ENCODE data around the gene PIP4K2A.

PIP4K2A gene

DNA sequence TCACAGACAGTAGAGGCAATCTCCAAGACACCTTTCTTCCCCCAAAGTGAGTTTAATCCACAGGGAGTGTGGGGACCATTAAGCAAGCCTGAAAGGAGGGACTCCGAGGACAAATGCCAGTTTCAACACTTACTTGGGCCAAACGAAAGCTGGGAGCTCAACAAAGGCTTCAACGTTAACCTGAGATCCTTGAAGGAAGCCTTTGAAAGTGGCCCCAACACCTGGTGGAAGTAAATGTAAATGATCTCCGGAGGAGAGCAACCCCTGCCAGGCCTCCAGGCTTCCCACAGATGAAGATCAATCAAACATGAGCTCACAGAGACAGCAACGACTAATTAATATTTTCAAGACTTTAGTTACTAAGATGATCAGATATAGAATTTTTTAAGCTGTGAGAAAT lies 103.8 kb downstream of the PIP4K2A start:
- no peak for DNase-seq
- intact Hi-C loops (cut with DNase I), result loop anchor here (10.0 kb wide), 1 partner anchor 234 kb away; no protein-coding TSS in a partner anchor

DNA sequence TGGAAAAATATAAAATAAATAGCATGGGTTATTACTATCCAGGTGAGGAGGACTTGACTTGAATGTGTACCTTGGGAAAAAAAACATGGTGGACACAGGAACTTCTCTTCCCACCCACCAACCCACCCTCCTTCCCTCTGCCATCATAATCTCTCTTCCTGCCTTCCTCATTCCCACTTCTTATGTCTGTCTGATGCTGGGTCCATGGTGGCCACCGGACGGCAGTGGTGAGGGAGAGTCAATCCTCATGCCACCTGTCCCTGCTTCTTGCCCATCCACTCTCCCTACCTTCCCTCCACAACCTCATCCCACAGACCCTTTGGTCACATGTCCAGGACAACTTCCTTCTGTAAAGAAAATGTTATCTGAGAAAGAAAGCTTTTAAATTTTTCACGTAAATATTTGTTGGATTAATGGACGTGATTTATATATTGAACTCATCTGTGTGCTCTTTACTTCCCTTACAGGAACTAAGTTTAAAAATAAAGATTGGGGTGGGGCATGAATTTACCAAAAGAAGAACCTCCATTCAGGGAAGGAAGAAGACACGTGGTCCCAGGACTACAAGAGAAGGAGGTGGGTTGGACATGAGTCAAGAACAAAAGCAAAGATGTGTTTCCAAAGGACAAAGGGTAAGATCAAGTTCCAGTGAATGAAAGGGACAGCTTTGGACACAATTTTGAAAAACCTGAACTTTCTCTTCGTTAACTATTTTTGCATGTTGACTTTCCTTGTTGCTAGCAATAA lies 104.5 kb downstream of the PIP4K2A start:
- no peak for DNase-seq

GRCh38 chr10:22609251-22609650 lies 105.1 kb downstream of the PIP4K2A start:
- intact Hi-C loops (cut with DNase I), result no loop called here
- no peak for DNase-seq

More for the DNA sequence above, 104.5 kb downstream of the PIP4K2A start:
- intact Hi-C loops (cut with DNase I), result loop anchor here (10.0 kb wide), 1 partner anchor 235 kb away; no protein-coding TSS in a partner anchor

DNA sequence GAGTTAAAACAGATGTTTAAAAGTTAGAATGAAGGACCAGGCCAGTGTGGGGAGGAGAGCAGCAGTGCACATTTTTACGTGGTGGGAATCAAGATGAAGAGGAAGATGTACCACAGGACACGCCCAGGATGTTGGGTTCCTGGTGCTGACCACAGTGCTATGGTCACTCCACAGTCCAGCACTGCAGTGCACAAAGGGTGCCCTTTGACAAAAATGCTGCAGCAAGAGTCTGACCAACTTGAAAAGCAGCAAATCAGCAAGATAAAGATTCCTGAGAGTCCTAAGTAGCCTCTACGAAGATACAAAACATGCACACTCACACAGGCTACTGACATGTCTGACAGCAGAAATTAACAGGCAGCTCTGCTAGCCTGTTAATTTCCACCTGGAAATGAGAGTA lies 107.1 kb downstream of the PIP4K2A start:
- intact Hi-C loops (cut with DNase I), result no loop called here
- peak in 1 of 10 donors; percentile 74 for DNase-seq

DNA sequence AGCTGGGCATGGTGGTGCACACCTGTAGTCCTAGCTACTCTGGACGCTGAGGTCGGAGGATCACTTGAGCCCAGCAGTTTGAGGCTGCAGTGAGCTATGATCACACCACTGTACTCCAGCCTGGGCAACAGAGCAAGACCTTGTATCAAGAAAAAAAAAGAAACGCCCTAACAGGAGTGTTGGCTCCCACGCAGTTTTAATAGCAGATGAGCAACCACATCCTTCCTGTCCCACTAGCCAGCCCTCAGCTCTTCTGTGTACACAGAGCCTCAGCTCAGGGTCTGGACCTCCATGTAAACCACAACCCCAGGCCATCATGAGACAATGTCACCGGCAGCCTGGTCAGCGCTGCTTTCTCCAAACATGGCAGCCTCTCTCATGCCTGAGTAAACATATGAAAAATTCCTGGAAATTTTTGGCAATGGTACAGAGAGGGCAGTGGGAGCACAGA lies 108.2 kb downstream of the PIP4K2A start:
- DNase-seq, result peak in 1 of 10 donors; percentile 86
- intact Hi-C loops (cut with DNase I), result no loop called here

DNA sequence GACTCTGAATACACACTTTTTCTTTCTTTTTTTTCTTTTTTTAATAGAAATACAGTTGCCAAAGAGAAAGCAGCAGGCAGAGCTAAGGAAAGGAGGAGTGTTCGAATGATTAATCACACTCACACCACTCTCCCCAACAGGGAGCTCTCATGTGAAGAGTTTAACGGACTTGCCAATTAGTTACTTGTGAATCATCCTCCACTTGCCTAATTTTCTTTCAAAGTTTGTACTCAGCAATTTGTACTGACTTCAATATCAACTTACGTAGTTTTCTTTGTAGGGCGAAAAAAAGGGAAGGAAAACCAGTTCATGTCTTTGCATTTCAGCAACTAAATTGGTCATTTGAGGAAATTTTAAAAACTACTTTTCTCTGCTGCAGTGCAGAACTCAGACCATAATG lies 109.2 kb downstream of the PIP4K2A start:
- intact Hi-C loops (cut with DNase I), result no loop called here
- no peak for DNase-seq

- intact Hi-C loops (cut with DNase I), result no loop called here
- DNase-seq, result peak in 2 of 10 donors; percentile 61
Measured at GRCh38 chr10:22604344-22605126, 109.8 kb downstream of the PIP4K2A start.

- intact Hi-C loops (cut with DNase I), result no loop called here
- DNase-seq, result no peak
Measured at GRCh38 chr10:22603581-22603980, 110.8 kb downstream of the PIP4K2A start.

DNA sequence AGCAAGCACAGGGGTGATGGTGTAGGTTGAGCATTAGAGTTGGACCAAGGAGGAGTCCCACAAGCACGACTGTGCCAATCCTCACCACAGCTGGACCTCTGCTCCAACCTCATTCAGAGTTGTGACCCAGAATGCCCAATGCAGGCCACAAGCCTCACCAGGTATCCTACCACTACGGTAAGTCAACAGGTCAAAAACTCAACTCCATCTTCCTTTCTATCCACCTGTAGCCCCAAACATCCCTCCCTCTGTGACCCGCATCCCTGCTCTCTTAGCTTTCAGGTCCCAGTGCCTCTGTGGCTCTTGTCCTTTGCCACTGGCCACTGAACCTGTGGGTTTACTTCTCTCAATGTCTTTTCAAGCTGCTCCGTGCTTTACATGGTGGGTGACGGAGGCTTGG lies 112.8 kb downstream of the PIP4K2A start:
- intact Hi-C loops (cut with DNase I), result no loop called here
- DNase-seq, result no peak

GRCh38 chr10:22599636-22600228 lies 114.6 kb downstream of the PIP4K2A start:
- DNase-seq, result no peak
- intact Hi-C loops (cut with DNase I), result no loop called here

- no peak for DNase-seq
- intact Hi-C loops (cut with DNase I), result no loop called here
Measured at GRCh38 chr10:22599048-22599561, 115.3 kb downstream of the PIP4K2A start.

GRCh38 chr10:22598478-22598877 lies 115.9 kb downstream of the PIP4K2A start:
- intact Hi-C loops (cut with DNase I), result no loop called here

GRCh38 chr10:22597138-22597537 lies 117.2 kb downstream of the PIP4K2A start:
- no peak for DNase-seq
- intact Hi-C loops (cut with DNase I), result no loop called here

More at GRCh38 chr10:22598478-22598877, 115.9 kb downstream of the PIP4K2A start:
- no peak for DNase-seq

DNA sequence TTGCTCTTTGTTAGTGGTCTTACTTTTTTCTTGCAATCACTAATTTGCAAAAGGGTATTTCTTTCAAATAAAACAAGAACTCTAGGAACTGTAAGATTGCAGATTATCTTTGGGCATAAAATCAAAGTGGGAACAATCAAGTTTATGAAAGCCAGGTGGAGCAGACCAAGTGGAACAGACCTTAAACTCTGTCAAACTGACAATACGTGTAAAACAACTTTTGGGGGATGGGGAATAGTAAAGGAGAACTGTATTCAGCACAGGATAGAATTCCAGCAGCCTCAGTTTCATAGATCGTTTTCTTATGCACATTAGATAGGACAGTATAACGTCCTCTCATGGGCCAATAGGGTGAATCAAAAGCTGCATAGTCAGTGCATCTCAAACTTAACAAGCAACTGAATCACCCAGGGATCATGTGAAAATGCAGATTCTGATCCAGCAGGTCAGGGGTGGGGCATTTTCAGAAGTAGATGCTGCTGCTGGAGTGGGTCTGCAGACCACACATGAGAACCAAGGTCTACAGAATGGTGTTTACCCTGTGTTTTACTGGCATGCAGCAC lies 120.7 kb downstream of the PIP4K2A start:
- intact Hi-C loops (cut with DNase I), result no loop called here
- DNase-seq, result no peak

DNA sequence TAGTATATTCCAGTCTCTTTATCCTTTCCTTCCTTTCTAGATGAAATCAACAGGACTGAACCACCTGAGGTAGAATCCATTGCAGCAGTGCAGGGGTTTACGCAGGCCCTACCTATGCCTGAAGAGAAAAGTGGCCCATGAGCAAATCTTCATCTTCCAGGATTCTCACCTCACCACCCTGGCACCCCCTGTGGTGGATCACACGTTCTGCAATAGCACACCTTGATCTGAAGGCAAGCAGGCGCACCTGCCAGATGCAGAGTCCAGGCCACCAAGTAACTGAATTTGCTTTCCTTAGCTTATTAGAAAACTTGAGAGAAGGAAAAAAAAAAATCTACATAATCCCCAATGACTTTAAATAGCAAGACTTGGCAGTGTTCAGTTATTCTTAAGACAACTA lies 121.4 kb downstream of the PIP4K2A start:
- DNase-seq, result no peak
- intact Hi-C loops (cut with DNase I), result no loop called here

DNA sequence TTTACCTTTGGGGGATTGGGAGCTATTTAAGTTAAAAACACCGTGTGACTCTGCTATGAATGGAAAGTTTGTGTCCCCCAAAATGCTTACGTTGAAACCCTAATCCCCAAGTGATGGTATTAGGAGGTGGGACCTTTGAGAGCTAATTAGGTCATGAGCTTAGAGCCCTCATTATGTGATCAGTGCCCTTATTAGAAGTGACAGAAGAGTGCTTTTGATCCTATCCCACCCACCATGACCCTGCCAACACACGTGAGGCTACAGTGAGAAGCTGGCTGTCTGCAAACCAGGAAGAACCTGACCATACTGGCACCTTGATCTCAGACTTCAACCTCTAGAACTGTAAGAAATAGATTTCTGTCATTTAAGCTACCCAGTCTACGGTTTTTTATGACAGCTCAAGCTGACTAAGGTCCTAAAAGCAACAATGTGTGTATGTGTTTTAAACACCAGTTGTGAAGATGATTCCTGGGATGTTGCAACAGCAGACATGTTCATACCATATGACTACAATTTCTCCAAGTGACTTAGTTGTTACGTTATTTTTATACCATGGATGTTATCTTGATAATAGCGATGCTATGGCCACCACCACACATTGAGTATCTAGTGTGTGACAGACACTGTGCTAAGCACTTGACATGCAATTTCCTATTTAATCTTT lies 124.4 kb downstream of the PIP4K2A start:
- DNase-seq, result no peak
- intact Hi-C loops (cut with DNase I), result no loop called here

DNA sequence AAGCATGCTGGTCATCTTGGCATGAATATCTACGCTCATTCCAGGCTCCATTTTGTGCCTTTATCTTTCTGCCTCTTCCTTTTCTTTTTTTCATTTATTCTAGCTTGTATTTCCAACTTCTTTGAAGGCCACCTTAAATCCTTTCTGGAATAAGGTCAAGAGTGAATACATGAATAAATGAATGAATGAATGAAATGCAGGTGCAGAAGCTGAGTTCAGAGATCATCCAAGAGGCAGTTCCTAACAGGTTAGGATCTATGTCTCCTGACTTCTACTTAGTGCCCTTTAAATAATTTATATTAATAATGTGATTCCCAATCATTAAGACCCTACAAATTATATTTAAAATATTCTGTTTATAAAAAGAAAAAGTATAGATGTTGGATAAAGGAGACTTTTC lies 125.9 kb downstream of the PIP4K2A start:
- intact Hi-C loops (cut with DNase I), result no loop called here
- DNase-seq, result no peak

DNA sequence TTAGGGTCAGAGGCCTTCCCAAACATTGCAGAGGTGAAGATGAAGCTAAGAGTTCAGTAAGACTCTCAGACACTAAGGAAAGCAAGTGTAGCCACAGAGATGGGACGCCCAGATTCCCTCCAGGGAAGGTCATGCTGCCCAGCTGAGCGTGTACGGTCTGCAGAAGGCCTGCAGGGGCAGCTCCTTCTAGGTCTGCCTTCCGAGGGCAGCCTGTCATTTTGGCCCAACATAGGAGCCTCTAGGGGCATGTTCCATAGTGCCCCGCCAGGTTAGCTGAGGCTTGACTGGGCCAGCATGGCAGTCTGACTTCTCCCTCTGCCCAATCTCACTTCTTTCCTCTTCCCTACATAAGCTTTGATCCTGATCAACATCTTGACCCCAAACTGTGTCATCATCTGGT lies 130.7 kb downstream of the PIP4K2A start:
- no peak for DNase-seq
- intact Hi-C loops (cut with DNase I), result no loop called here

DNA sequence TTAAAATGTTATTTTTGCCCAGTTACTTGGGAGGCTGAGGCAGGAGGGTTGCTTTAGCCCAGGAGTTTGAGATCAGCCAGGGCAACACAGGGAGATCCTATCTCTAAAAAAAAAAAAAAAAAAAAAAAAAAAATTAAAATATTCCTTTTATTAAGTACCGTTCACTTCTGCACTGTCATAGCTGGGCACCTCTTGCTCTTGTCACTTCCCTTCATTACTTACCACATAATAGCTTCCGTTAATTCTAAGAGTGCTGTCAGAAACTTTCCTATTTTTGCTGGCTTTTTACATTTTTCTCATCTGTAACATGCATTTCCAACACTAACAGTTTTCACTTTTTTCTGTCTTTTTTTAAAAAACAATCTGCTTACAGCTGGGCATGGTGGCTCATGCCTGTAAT lies 132.9 kb downstream of the PIP4K2A start:
- DNase-seq, result no peak
- intact Hi-C loops (cut with DNase I), result no loop called here

GRCh38 chr10:22580711-22581110 lies 133.7 kb downstream of the PIP4K2A start:
- intact Hi-C loops (cut with DNase I), result no loop called here
- DNase-seq, result no peak
